ENCODE results near the gene STARD7.

The STARD7 gene

DNA sequence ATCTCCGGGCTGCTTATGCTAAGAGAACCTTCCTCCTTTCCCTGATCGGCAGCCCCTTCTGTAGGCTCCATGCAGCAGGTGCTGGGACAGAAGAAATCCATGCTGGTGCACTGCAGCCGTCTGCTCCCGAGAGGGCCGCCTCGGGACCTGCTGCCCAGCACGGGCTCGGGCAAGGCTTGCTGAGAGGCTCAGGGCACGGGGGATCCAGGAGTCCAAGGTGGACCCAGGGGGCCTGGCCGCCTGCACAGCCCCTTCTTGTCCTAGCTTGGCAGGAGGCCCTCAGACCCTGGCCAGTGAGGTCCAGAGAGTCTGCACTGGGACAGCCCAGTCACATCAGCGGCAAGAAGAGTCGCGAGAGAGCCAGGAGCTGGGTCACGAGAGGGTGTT is 50.1 kb downstream of the STARD7 start (continued):
- TF ChIP-seq ARNTL (CRISPR knock-in tag; IDR thresholded peaks at IDR 0.05; ENCODE audit: borderline replicate concordance, low read depth) (no peak), ZNF70 (CRISPR knock-in tag; IDR thresholded peaks at IDR 0.05) (no peak), SNAI2 (CRISPR knock-in tag; IDR thresholded peaks at IDR 0.05) (no peak)

DNA sequence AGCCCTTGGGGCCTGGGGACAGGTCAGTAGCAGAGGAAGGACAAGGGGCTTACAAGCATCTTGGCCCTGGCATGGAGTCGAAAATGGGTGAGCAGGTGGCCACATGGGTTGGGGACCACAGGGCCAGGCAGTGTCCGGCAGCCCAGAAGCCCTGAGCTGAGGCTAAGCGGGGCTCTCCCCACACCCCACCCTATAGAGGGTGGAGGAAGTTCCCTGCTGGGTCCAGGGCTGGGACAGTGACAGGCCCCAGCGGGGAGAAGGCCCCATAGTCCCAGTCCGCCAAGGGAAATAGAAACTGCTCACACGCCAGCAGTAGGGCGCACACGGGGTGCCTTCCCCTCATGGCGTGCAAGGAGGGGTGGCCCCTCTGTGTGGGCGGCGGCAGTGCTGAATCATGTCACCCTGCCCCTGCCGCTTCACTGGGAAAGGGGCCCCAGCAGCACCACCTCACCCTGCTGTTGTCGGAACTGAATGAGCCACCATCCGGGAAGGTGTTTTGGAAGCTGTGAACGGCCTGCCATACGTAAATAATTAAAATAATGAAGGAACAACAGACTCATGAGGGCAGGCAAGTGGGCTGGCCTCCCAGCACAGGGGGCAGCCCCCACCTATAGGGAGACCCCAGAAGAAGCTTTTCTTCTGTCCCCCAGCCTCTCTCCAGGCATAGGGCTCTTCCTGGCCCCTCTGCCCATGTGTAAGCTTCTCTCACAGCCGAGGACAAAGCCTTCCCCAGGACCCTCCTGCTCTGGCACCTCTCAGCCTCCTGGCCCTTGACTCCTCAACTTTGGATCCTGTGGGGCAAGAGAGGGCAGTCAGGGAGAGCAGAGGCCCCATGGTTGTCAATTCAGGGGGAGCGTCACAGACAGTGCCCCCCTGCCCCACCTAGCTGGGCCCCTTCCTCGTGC is 50.7 kb downstream of the STARD7 start:
- no peak for ATAC-seq
- TF ChIP-seq ZNF8 (CRISPR knock-in tag; IDR thresholded peaks at IDR 0.05) = no peak
- TF ChIP-seq, protein P1, sequence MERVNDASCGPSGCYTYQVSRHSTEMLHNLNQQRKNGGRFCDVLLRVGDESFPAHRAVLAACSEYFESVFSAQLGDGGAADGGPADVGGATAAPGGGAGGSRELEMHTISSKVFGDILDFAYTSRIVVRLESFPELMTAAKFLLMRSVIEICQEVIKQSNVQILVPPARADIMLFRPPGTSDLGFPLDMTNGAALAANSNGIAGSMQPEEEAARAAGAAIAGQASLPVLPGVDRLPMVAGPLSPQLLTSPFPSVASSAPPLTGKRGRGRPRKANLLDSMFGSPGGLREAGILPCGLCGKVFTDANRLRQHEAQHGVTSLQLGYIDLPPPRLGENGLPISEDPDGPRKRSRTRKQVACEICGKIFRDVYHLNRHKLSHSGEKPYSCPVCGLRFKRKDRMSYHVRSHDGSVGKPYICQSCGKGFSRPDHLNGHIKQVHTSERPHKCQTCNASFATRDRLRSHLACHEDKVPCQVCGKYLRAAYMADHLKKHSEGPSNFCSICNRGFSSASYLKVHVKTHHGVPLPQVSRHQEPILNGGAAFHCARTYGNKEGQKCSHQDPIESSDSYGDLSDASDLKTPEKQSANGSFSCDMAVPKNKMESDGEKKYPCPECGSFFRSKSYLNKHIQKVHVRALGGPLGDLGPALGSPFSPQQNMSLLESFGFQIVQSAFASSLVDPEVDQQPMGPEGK (CRISPR knock-in tag; IDR thresholded peaks at IDR 0.05; ENCODE audit: borderline replicate concordance) = no peak
- TF ChIP-seq TOX (CRISPR knock-in tag; IDR thresholded peaks at IDR 0.05; ENCODE audit: borderline replicate concordance) = no peak
- no peak for TF ChIP-seq ZNF565 (CRISPR knock-in tag; conservative IDR thresholded peaks at IDR 0.05; ENCODE audit: low read depth)
- TF ChIP-seq ZNF70 (CRISPR knock-in tag; IDR thresholded peaks at IDR 0.05) = no peak
- no peak for TF ChIP-seq OSR1 (CRISPR knock-in tag; IDR thresholded peaks at IDR 0.05)

DNA sequence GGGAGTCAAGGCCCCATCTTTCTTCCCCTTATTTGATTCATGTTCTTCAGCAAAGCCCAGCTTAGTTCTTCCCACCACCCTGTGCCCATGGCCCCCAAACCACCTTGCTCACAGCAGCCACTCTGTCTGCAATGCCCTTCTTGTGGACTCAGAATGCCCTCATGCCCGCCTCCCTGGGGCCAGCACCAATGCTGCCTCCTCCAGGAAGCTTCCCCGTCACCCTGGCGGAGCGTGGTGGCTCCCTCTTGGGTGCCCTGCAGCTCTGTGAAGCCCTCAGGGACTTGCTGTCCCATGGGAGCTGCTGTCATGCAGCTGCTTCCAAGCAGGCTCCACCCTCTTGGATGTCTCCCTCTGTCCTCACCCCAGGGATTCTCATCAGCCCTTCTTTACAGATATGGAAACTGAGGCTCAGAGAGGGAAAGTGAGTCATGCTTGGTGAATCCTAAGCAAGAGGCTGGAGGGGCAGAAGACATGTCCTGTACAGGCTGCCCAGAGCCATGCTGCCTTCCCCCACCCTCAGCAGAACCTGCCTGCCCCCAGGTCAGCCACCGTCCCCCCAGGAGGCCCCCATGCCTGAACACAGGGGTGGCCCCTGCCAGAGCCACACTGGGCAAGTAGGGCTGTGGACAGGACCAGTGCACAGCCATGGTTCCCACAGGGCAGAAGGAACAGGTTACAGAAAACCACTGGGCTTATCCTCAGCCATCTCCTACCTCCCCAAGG is 51.5 kb downstream of the STARD7 start:
- no peak for ATAC-seq
- TF ChIP-seq CSDC2 (CRISPR knock-in tag; IDR thresholded peaks at IDR 0.05) (no peak), RARB (CRISPR knock-in tag; IDR thresholded peaks at IDR 0.05) (no peak), ISL1 (CRISPR knock-in tag; IDR thresholded peaks at IDR 0.05) (no peak), ZFP30 (CRISPR knock-in tag; IDR thresholded peaks at IDR 0.05) (no peak), TOX (CRISPR knock-in tag; IDR thresholded peaks at IDR 0.05; ENCODE audit: borderline replicate concordance) (no peak)

DNA sequence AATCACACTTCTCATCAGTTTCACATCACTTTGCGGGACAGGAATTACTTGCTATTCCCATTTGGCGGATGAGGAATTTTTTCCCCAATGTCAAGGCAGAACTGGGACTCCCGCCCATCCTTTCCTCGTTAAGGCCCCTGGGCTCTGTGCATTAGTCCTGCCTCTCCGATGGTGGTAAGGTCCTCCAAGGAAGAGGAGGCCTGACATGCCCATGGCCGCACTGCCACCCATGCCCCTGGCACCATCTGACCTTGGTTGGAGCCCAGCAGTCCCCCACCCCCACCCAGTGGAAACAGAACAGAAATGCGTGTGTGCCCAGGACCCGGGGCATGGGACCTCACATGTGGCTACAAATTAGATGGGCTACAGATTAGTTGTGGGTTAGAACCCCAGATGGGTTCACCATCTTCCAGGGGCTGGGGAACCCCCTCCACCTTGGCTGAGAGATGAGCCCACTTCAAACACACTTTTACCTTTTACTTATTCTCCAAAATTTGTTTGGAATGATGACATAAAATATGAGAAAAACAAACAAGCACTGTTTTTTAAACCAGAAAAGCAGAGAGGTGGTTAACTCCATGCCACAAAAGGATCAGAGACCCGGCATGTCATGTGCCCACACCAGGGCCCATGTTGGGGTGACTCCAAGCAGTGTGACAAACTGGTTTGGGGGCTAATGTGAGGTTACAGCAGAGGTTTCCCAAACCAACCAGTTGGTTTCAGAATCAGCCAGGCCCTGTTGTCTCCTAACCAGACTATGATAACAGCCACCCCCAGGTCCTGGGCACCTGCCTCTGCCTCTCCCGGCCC is 52.4 kb downstream of the STARD7 start:
- TF ChIP-seq, protein P1 (CRISPR knock-in tag; IDR thresholded peaks at IDR 0.05; ENCODE audit: borderline replicate concordance) = no peak
- no peak for TF ChIP-seq PPARA (CRISPR knock-in tag; IDR thresholded peaks at IDR 0.05; ENCODE audit: borderline replicate concordance)
- TF ChIP-seq, protein P2, sequence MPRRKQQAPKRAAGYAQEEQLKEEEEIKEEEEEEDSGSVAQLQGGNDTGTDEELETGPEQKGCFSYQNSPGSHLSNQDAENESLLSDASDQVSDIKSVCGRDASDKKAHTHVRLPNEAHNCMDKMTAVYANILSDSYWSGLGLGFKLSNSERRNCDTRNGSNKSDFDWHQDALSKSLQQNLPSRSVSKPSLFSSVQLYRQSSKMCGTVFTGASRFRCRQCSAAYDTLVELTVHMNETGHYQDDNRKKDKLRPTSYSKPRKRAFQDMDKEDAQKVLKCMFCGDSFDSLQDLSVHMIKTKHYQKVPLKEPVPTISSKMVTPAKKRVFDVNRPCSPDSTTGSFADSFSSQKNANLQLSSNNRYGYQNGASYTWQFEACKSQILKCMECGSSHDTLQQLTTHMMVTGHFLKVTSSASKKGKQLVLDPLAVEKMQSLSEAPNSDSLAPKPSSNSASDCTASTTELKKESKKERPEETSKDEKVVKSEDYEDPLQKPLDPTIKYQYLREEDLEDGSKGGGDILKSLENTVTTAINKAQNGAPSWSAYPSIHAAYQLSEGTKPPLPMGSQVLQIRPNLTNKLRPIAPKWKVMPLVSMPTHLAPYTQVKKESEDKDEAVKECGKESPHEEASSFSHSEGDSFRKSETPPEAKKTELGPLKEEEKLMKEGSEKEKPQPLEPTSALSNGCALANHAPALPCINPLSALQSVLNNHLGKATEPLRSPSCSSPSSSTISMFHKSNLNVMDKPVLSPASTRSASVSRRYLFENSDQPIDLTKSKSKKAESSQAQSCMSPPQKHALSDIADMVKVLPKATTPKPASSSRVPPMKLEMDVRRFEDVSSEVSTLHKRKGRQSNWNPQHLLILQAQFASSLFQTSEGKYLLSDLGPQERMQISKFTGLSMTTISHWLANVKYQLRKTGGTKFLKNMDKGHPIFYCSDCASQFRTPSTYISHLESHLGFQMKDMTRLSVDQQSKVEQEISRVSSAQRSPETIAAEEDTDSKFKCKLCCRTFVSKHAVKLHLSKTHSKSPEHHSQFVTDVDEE (CRISPR knock-in tag; IDR thresholded peaks at IDR 0.05) = no peak
- TF ChIP-seq CSDC2 (CRISPR knock-in tag; IDR thresholded peaks at IDR 0.05) = no peak
- TF ChIP-seq SNAI2 (CRISPR knock-in tag; IDR thresholded peaks at IDR 0.05) = no peak
- TF ChIP-seq ARNTL (CRISPR knock-in tag; IDR thresholded peaks at IDR 0.05; ENCODE audit: borderline replicate concordance, low read depth) = no peak
- no peak for TF ChIP-seq OSR1 (CRISPR knock-in tag; IDR thresholded peaks at IDR 0.05)
- TF ChIP-seq ZNF8 (CRISPR knock-in tag; IDR thresholded peaks at IDR 0.05) = no peak
- no peak for ATAC-seq
